HAP-1 (cell line): ENCODE measurements around the gene HSD17B10.

ENCODE experiments used
- DNase-seq, 2 experiments: peaks; one replicate each; pipeline ENCODE4 v3.0.0-alpha.2; 2016 to 2020; ENCODE audit warnings: low spot score in 2 of 2
- H3K27me3 ChIP-seq: fragments of 250-450 bp; sonication (Bioruptor Pico); 2 replicates; pipeline ENCODE4 v1.5.1; 2020; ENCODE audit warnings: low read depth, mild to moderate bottlenecking, moderate library complexity
- H3K36me3 ChIP-seq: fragments of 250-450 bp; sonication (Bioruptor Pico); replicated peaks from 2 replicates; pipeline ENCODE4 v1.5.1; 2020; ENCODE audit warnings: mild to moderate bottlenecking
- H3K4me1 ChIP-seq: fragments of 250-450 bp; sonication (Bioruptor Pico); 2 replicates; pipeline ENCODE4 v1.5.1; 2020; ENCODE audit warnings: mild to moderate bottlenecking
- H3K4me3 ChIP-seq: fragments of 250-450 bp; sonication (Bioruptor Pico); 2 replicates; pipeline ENCODE4 v1.5.1; 2020; ENCODE audit warnings: mild to moderate bottlenecking, moderate library complexity
- H3K9me3 ChIP-seq: fragments of 250-450 bp; sonication (Bioruptor Pico); 2 replicates; pipeline ENCODE4 v1.5.1; 2020; ENCODE audit warnings: mild to moderate bottlenecking, moderate library complexity
- in situ Hi-C: fragments of 300-500 bp; cut with MboI; formaldehyde crosslinking; loops from 3 replicates; pipeline ENCODE4 v1.14.3; 2020; ENCODE audit warnings: low sequenced_read_pairs, inconsistent platforms, mixed read lengths

HSD17B10 gene

GRCh38 chrX:53445977-53446376 is 11.8 kb upstream of the HSD17B10 start:
- peak; percentile 64 to 77 for DNase-seq
- Histone ChIP-seq H3K27me3 (no peaks in the 10 kb centered on the region), H3K4me1 (peaks cover 10% of the 10 kb centered on the region), H3K36me3 (no peaks in the 10 kb centered on the region), H3K4me3 (no peak overlapping the region), H3K9me3 (no peaks in the 10 kb centered on the region)
- in situ Hi-C loops, result loop anchor here (10.0 kb wide), 1 partner anchor 131 kb away; no protein-coding TSS in a partner anchor

- in situ Hi-C loops, result loop anchor here (10.0 kb wide), 1 partner anchor 127 kb away; no protein-coding TSS in a partner anchor
Observed at GRCh38 chrX:53442322-53442631, 8.1 kb upstream of the HSD17B10 start.

GRCh38 chrX:53441531-53442321 is 7.6 kb upstream of the HSD17B10 start:
- Histone ChIP-seq H3K27me3 (peaks cover 4% of the 10 kb centered on the region; the same call in 1 of the 2 replicates), H3K36me3 (no peaks in the 10 kb centered on the region), H3K4me3 (peak overlapping the region; percentile 46), H3K9me3 (no peaks in the 10 kb centered on the region), H3K4me1 (peaks cover 12% of the 10 kb centered on the region)
- DNase-seq, result peak; percentile 92 to 96
- in situ Hi-C loops, result loop anchor here (10.0 kb wide), 1 partner anchor 127 kb away; no protein-coding TSS in a partner anchor

More at GRCh38 chrX:53442322-53442631, 8.1 kb upstream of the HSD17B10 start:
- Histone ChIP-seq H3K4me3 (peak overlapping the region; percentile 46), H3K27me3 (no peaks in the 10 kb centered on the region; the same call in 1 of the 2 replicates), H3K36me3 (no peaks in the 10 kb centered on the region), H3K4me1 (peaks cover 12% of the 10 kb centered on the region), H3K9me3 (no peaks in the 10 kb centered on the region)
- DNase-seq, result no peak

GRCh38 chrX:53440621-53441517 is 6.7 kb upstream of the HSD17B10 start:
- no peaks in the 10 kb centered on the region for H3K9me3 ChIP-seq
- H3K27me3 ChIP-seq, result peaks cover 4% of the 10 kb centered on the region; the same call in 1 of the 2 replicates

GRCh38 chrX:53440101-53440500 is 5.9 kb upstream of the HSD17B10 start:
- peaks cover 12% of the 10 kb centered on the region for H3K4me1 ChIP-seq
- no peak overlapping the region for H3K4me3 ChIP-seq
- no peak for DNase-seq
- H3K27me3 ChIP-seq, result peaks cover 4% of the 10 kb centered on the region; the same call in 1 of the 2 replicates
- in situ Hi-C loops, result loop anchor here (10.0 kb wide), 1 partner anchor 125 kb away; no protein-coding TSS in a partner anchor
- H3K9me3 ChIP-seq, result no peaks in the 10 kb centered on the region
- no peaks in the 10 kb centered on the region for H3K36me3 ChIP-seq

More at GRCh38 chrX:53440621-53441517, 6.7 kb upstream of the HSD17B10 start:
- Histone ChIP-seq H3K4me1 (peaks cover 12% of the 10 kb centered on the region), H3K4me3 (peak overlapping the region; percentile 46), H3K36me3 (no peaks in the 10 kb centered on the region)
- in situ Hi-C loops, result loop anchor here (10.0 kb wide), 1 partner anchor 126 kb away; no protein-coding TSS in a partner anchor
- DNase-seq, result peak in 1 of 2 experiments; percentile 18

- peaks cover 18% of the 10 kb centered on the region for H3K4me1 ChIP-seq
- in situ Hi-C loops, result no loop called here
- H3K4me3 ChIP-seq, result no peak overlapping the region
- peaks cover 4% of the 10 kb centered on the region; the same call in 1 of the 2 replicates for H3K27me3 ChIP-seq
- no peaks in the 10 kb centered on the region for H3K9me3 ChIP-seq
- no peaks in the 10 kb centered on the region for H3K36me3 ChIP-seq
- no peak for DNase-seq
Observed at GRCh38 chrX:53438832-53439230, 4.7 kb upstream of the HSD17B10 start.

GRCh38 chrX:53438174-53438831 is 4.1 kb upstream of the HSD17B10 start:
- Histone ChIP-seq H3K9me3 (no peaks in the 10 kb centered on the region), H3K27me3 (peaks cover 4% of the 10 kb centered on the region; the same call in 1 of the 2 replicates), H3K4me1 (peaks cover 18% of the 10 kb centered on the region), H3K4me3 (no peak overlapping the region), H3K36me3 (no peaks in the 10 kb centered on the region)
- in situ Hi-C loops, result no loop called here
- no peak for DNase-seq

- in situ Hi-C loops, result no loop called here
- DNase-seq, result no peak
- H3K4me3 ChIP-seq, result no peak overlapping the region
- H3K36me3 ChIP-seq, result peaks cover 4% of the 10 kb centered on the region
- no peaks in the 10 kb centered on the region for H3K9me3 ChIP-seq
- H3K27me3 ChIP-seq, result peaks cover 4% of the 10 kb centered on the region; the same call in 1 of the 2 replicates
- H3K4me1 ChIP-seq, result peaks cover 16% of the 10 kb centered on the region
Observed at GRCh38 chrX:53437206-53437605, 3.0 kb upstream of the HSD17B10 start.

- Histone ChIP-seq H3K36me3 (peaks cover 16% of the 10 kb centered on the region), H3K9me3 (no peaks in the 10 kb centered on the region), H3K27me3 (peaks cover 4% of the 10 kb centered on the region; the same call in 1 of the 2 replicates), H3K4me3 (no peak overlapping the region), H3K4me1 (peaks cover 9% of the 10 kb centered on the region)
- DNase-seq, result peak; percentile 67 to 84
- in situ Hi-C loops, result no loop called here
Observed at GRCh38 chrX:53435997-53436396, 1.8 kb upstream of the HSD17B10 start.

- H3K36me3 ChIP-seq, result peaks cover 24% of the 10 kb centered on the region
- H3K27me3 ChIP-seq, result no peaks in the 10 kb centered on the region
- DNase-seq, result no peak
Observed at GRCh38 chrX:53430231-53430630, 3.9 kb downstream of the HSD17B10 start.

GRCh38 chrX:53429755-53430154 is 4.4 kb downstream of the HSD17B10 start:
- H3K4me3 ChIP-seq, result no peak overlapping the region
- no peaks in the 10 kb centered on the region for H3K27me3 ChIP-seq
- in situ Hi-C loops, result no loop called here
- H3K9me3 ChIP-seq, result no peaks in the 10 kb centered on the region
- DNase-seq, result no peak
- H3K4me1 ChIP-seq, result peaks cover 4% of the 10 kb centered on the region
- H3K36me3 ChIP-seq, result peaks cover 24% of the 10 kb centered on the region

More at GRCh38 chrX:53430231-53430630, 3.9 kb downstream of the HSD17B10 start:
- no peaks in the 10 kb centered on the region for H3K9me3 ChIP-seq
- no peak overlapping the region for H3K4me3 ChIP-seq
- peaks cover 7% of the 10 kb centered on the region for H3K4me1 ChIP-seq
- in situ Hi-C loops, result no loop called here

GRCh38 chrX:53422861-53423306 is 11.3 kb downstream of the HSD17B10 start, which contains the start of gene RIBC1:
RIBC1 (plus strand) TSS chrX:53422873; CDS start chrX:53426277, 3,404 bp downstream.
- in situ Hi-C loops, result no loop called here
- no peak for DNase-seq
- Histone ChIP-seq H3K36me3 (peaks cover 15% of the 10 kb centered on the region), H3K4me1 (peaks cover 10% of the 10 kb centered on the region; the same call in 1 of the 2 replicates), H3K4me3 (peak within 1 kb of the TSS; percentile 95), H3K9me3 (no peaks in the 10 kb centered on the region), H3K27me3 (no peaks in the 10 kb centered on the region)
